ENCODE measurements around the gene TIRAP.

TIRAP gene

DNA sequence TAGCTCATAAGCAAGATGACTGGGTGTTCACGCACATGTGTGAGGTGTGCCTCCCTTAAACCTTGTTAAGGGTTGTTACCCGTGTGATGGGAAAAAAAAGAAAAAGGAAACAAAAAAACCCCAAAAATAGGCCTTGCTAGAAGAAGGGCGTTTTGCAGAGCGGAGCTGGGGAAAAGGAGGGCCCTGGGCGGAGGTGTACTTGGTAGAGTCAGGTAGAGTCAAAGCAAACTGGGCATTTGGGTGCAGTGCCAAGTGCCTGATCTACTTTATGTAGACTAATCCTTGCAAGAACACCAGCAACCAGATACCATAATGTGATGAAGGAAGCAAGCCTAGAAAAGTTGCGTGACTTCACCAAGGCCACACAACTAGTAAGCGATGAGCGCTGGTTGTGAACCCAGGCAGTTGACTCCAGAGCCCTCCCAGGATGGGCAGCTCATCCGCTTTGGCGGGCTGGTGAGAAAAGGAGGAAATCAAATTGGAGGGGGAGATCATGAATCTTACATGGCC is 1.2 kb upstream of the TIRAP start:
- H3K9me3 ChIP-seq (ENCODE audit: control extremely low read depth in 1 of 5, control insufficient read depth in 4 of 5, insufficient read depth in 2 of 5, low read depth in 1 of 5, low read length in 4 of 5), result no peaks in the 10 kb centered on the region
- 94% methylated on average over 6 of the region's 10 CpGs for WGBS (ENCODE audit: insufficient coverage)
- no peaks in the 10 kb centered on the region for H3K27me3 ChIP-seq (replicated peaks in 2 of 5; ENCODE audit: control insufficient read depth in 4 of 5, insufficient read depth in 5 of 5, low read length in 4 of 5)
- CTCF ChIA-PET, result interaction anchor here (0.7 to 1.3 kb wide), 4 partner anchors 9 to 28 kb away, joined by 3 to 6 read pairs (median 4); no protein-coding TSS in a partner anchor
- peaks cover 0 to 25% (median 8%) of the 10 kb centered on the region in 4 experiments for H3K36me3 ChIP-seq (ENCODE audit: control insufficient read depth in 4 of 4, insufficient read depth in 4 of 4, low read length in 3 of 4)
- no peak overlapping the region for H3K27ac ChIP-seq (ENCODE audit: insufficient read depth in 1 of 2, low read depth in 1 of 2, low read length in 2 of 2, poor library complexity in 1 of 2, severe bottlenecking in 2 of 2)
- peaks cover 2 to 37% (median 30%) of the 10 kb centered on the region in 4 experiments for H3K4me1 ChIP-seq (ENCODE audit: control extremely low read depth in 1 of 4, control insufficient read depth in 4 of 4, insufficient read depth in 4 of 4, low read length in 3 of 4)
- POLR2A ChIA-PET, result interaction anchor here (1.2 kb wide), 1 partner anchor 13 kb away, joined by 7 read pairs; the partner anchor contains the start of genes FOXRED1 and SRPRA
- no peak for DNase-seq
- H3K4me3 ChIP-seq (ENCODE audit: control insufficient read depth in 1 of 7, extremely low read depth in 1 of 7, insufficient read depth in 4 of 7, low read depth in 2 of 7, low read length in 6 of 7), result peak overlapping the region in 6 of 7 experiments; percentile 34 to 92 (median 82)

DNA sequence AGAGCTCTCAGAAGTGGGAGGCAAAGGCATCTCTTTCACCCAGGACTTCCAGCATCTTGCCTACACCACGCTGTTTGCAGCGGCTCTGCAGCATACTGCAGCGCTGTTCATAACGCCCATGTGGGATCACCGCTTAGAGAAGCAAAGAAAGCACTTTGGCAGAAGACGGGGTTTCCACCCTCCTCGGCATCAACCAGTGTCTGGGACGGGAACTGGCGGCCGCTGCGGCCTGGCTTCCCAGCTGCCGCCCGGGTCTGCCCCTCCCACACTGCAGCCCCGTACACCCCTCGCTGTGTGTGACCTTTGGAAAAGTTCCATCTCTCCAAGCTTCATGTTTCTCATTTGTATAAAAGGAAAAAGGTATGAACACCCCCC is 545 bp upstream of the TIRAP start:
- peak in 2 of 3 donors; percentile 60 to 65 for DNase-seq
- H3K4me1 ChIP-seq (ENCODE audit: control extremely low read depth in 1 of 4, control insufficient read depth in 4 of 4, insufficient read depth in 4 of 4, low read length in 3 of 4), result peaks cover 2 to 37% (median 30%) of the 10 kb centered on the region in 4 experiments
- H3K9me3 ChIP-seq (ENCODE audit: control extremely low read depth in 1 of 5, control insufficient read depth in 4 of 5, insufficient read depth in 2 of 5, low read depth in 1 of 5, low read length in 4 of 5), result no peaks in the 10 kb centered on the region
- peaks cover 0 to 19% (median 5%) of the 10 kb centered on the region in 4 experiments for H3K36me3 ChIP-seq (ENCODE audit: control insufficient read depth in 4 of 4, insufficient read depth in 4 of 4, low read length in 3 of 4)
- 1% methylated on average over 13 of the region's 15 CpGs for WGBS (ENCODE audit: insufficient coverage)
- peak overlapping the region in 1 of 2 experiments; percentile 82 for H3K27ac ChIP-seq (ENCODE audit: insufficient read depth in 1 of 2, low read depth in 1 of 2, low read length in 2 of 2, poor library complexity in 1 of 2, severe bottlenecking in 2 of 2)
- no peaks in the 10 kb centered on the region for H3K27me3 ChIP-seq (replicated peaks in 2 of 5; ENCODE audit: control insufficient read depth in 4 of 5, insufficient read depth in 5 of 5, low read length in 4 of 5)
- ChIA-PET POLR2A (interaction anchor here (1.2 to 1.7 kb wide), 2 partner anchors 14 to 20 kb away, joined by 4 to 7 read pairs; partner anchors contain the start of genes FOXRED1 and SRPRA), CTCF (interaction anchor here (1.3 kb wide), 1 partner anchor 8 kb away, joined by 4 read pairs; no protein-coding TSS in a partner anchor)
- H3K4me3 ChIP-seq (ENCODE audit: control insufficient read depth in 1 of 7, extremely low read depth in 1 of 7, insufficient read depth in 4 of 7, low read depth in 2 of 7, low read length in 6 of 7), result peak overlapping the region; percentile 71 to 92 (median 83)

DNA sequence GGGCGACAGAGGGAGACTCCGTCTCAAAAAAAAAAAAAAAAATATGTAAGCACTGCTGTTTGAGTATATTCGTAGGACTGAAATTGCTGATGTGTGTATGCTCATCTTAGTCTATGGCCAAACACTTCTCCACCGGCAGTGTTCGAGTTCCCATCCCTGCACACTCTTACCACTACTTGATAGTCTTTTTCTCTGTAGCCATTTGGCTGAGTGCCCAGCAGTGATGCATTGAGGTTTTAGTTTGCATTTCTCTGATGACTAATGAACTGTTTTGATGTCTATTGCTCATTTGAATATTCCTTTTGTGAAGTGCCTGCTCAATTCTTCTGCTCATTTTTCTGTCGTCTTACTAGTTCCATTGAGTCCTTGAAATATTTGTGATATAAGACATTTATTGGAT is 1.9 kb downstream of the TIRAP start:
- no peak overlapping the region for H3K4me3 ChIP-seq (ENCODE audit: control insufficient read depth in 1 of 7, extremely low read depth in 1 of 7, insufficient read depth in 4 of 7, low read depth in 2 of 7, low read length in 6 of 7)
- CTCF ChIA-PET, result no interaction called here
- H3K4me1 ChIP-seq (ENCODE audit: control extremely low read depth in 1 of 4, control insufficient read depth in 4 of 4, insufficient read depth in 4 of 4, low read length in 3 of 4), result peaks cover 2 to 35% (median 30%) of the 10 kb centered on the region in 4 experiments

DNA sequence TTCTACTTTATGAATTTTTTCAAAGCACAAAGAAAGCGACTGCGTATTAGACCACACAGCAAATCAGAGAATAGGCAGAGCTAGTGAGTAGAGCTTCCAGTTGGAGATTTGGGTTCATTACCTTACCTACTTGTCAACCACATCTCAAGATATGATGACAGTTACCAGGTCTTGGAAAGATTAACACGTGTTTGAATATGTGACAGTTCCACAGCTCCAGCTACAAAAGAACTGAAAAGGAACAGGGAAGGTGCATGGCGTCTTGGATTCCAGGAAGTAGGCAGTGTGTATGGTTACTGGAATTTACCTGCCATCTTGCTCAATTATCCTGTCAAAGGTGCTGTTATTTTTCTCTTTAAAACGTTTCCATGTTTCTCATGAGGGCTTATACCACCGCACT is 5.3 kb downstream of the TIRAP start:
- ChIA-PET POLR2A (no interaction called here), CTCF (no interaction called here)
- no peaks in the 10 kb centered on the region for H3K9me3 ChIP-seq (ENCODE audit: control extremely low read depth in 1 of 5, control insufficient read depth in 4 of 5, insufficient read depth in 2 of 5, low read depth in 1 of 5, low read length in 4 of 5)
- no peak overlapping the region for H3K27ac ChIP-seq (ENCODE audit: insufficient read depth in 1 of 2, low read depth in 1 of 2, low read length in 2 of 2, poor library complexity in 1 of 2, severe bottlenecking in 2 of 2)
- no CpG with 5 or more reads among the region's 6 CpGs for WGBS (ENCODE audit: insufficient coverage)
- peaks cover 6 to 41% (median 21%) of the 10 kb centered on the region in 4 experiments for H3K36me3 ChIP-seq (ENCODE audit: control insufficient read depth in 4 of 4, insufficient read depth in 4 of 4, low read length in 3 of 4)
- no peak overlapping the region for H3K4me3 ChIP-seq (ENCODE audit: control insufficient read depth in 1 of 7, extremely low read depth in 1 of 7, insufficient read depth in 4 of 7, low read depth in 2 of 7, low read length in 6 of 7)
- H3K27me3 ChIP-seq (replicated peaks in 2 of 5; ENCODE audit: control insufficient read depth in 4 of 5, insufficient read depth in 5 of 5, low read length in 4 of 5), result no peaks in the 10 kb centered on the region
- H3K4me1 ChIP-seq (ENCODE audit: control extremely low read depth in 1 of 4, control insufficient read depth in 4 of 4, insufficient read depth in 4 of 4, low read length in 3 of 4), result peaks cover 0 to 9% (median 7%) of the 10 kb centered on the region in 4 experiments
- no peak for DNase-seq

More for the DNA sequence above, 1.9 kb downstream of the TIRAP start:
- H3K27ac ChIP-seq (ENCODE audit: insufficient read depth in 1 of 2, low read depth in 1 of 2, low read length in 2 of 2, poor library complexity in 1 of 2, severe bottlenecking in 2 of 2), result no peak overlapping the region
- POLR2A ChIA-PET, result no interaction called here
- no peaks in the 10 kb centered on the region for H3K27me3 ChIP-seq (replicated peaks in 2 of 5; ENCODE audit: control insufficient read depth in 4 of 5, insufficient read depth in 5 of 5, low read length in 4 of 5)
- H3K36me3 ChIP-seq (ENCODE audit: control insufficient read depth in 4 of 4, insufficient read depth in 4 of 4, low read length in 3 of 4), result peaks cover 0 to 11% (median 1%) of the 10 kb centered on the region in 4 experiments
- no CpG with 5 or more reads among the region's 6 CpGs for WGBS (ENCODE audit: insufficient coverage)
- H3K9me3 ChIP-seq (ENCODE audit: control extremely low read depth in 1 of 5, control insufficient read depth in 4 of 5, insufficient read depth in 2 of 5, low read depth in 1 of 5, low read length in 4 of 5), result no peaks in the 10 kb centered on the region
- peak; percentile 82 to 94 (median 91) for DNase-seq

DNA sequence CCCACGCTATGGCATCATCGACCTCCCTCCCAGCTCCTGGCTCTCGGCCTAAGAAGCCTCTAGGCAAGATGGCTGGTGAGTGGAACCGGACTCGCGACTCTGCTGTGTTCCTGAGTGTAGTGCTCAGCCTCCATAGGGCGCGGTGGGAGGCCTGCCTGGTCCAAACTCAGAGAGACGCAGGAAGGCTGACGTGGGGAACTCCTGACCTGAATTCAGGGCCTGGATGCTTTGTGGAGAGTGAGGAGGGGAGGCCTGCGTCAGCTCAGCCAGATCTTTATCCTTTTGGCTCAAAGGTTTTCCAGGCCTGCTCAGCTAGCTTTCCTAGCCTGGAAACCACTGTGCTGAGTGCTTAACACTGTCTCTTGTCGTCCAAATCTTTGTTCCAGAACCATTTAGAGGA is 8.0 kb downstream of the TIRAP start:
- DNase-seq, result no peak
- ChIA-PET CTCF (interaction anchor here (1.0 to 1.7 kb wide), 2 partner anchors 9 to 10 kb away, joined by 3 to 4 read pairs; no protein-coding TSS in a partner anchor), POLR2A (no interaction called here)
- Histone ChIP-seq H3K9me3 (ENCODE audit: control extremely low read depth in 1 of 5, control insufficient read depth in 4 of 5, insufficient read depth in 2 of 5, low read depth in 1 of 5, low read length in 4 of 5) (no peaks in the 10 kb centered on the region), H3K4me1 (ENCODE audit: control extremely low read depth in 1 of 4, control insufficient read depth in 4 of 4, insufficient read depth in 4 of 4, low read length in 3 of 4) (no peaks in the 10 kb centered on the region), H3K27me3 (replicated peaks in 2 of 5; ENCODE audit: control insufficient read depth in 4 of 5, insufficient read depth in 5 of 5, low read length in 4 of 5) (no peaks in the 10 kb centered on the region), H3K36me3 (ENCODE audit: control insufficient read depth in 4 of 4, insufficient read depth in 4 of 4, low read length in 3 of 4) (peaks cover 10 to 58% (median 31%) of the 10 kb centered on the region in 4 experiments), H3K4me3 (ENCODE audit: control insufficient read depth in 1 of 7, extremely low read depth in 1 of 7, insufficient read depth in 4 of 7, low read depth in 2 of 7, low read length in 6 of 7) (no peak overlapping the region), H3K27ac (ENCODE audit: insufficient read depth in 1 of 2, low read depth in 1 of 2, low read length in 2 of 2, poor library complexity in 1 of 2, severe bottlenecking in 2 of 2) (no peak overlapping the region)
- WGBS (ENCODE audit: insufficient coverage), result 98% methylated on average over 11 of the region's 12 CpGs

DNA sequence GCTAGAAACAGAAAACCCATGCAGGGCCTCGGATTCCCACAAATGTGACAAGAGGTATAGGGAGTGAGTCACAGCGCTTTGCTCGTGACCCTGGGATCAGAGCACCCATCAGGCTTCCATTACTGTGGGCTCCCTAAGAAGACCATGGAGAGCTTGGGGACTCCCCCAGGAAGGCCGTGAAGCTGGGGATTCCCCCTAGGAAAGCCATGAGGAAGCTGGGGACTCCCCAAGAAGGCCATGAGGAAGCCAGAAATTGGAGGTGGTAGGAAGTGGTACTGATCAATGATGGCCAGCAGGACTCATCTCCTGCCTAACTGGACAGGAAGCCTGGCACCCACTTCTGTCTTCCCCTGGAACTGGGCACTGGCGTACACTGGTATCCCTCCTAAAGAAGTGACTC is 10.8 kb downstream of the TIRAP start:
- CTCF ChIA-PET, result interaction anchor here (1.2 to 1.5 kb wide), 3 partner anchors 10 to 16 kb away, joined by 3 to 4 read pairs (median 3); no protein-coding TSS in a partner anchor
- H3K27me3 ChIP-seq (replicated peaks in 2 of 5; ENCODE audit: control insufficient read depth in 4 of 5, insufficient read depth in 5 of 5, low read length in 4 of 5), result no peaks in the 10 kb centered on the region
- WGBS (ENCODE audit: insufficient coverage), result 84% methylated on average over 5 of the region's 5 CpGs
- H3K36me3 ChIP-seq (ENCODE audit: control insufficient read depth in 4 of 4, insufficient read depth in 4 of 4, low read length in 3 of 4), result peaks cover 12 to 53% (median 31%) of the 10 kb centered on the region in 4 experiments
- H3K27ac ChIP-seq (ENCODE audit: insufficient read depth in 1 of 2, low read depth in 1 of 2, low read length in 2 of 2, poor library complexity in 1 of 2, severe bottlenecking in 2 of 2), result no peak overlapping the region
- POLR2A ChIA-PET, result no interaction called here
- no peaks in the 10 kb centered on the region for H3K9me3 ChIP-seq (ENCODE audit: control extremely low read depth in 1 of 5, control insufficient read depth in 4 of 5, insufficient read depth in 2 of 5, low read depth in 1 of 5, low read length in 4 of 5)
- H3K4me3 ChIP-seq (ENCODE audit: control insufficient read depth in 1 of 7, extremely low read depth in 1 of 7, insufficient read depth in 4 of 7, low read depth in 2 of 7, low read length in 6 of 7), result no peak overlapping the region
- DNase-seq, result no peak
- H3K4me1 ChIP-seq (ENCODE audit: control extremely low read depth in 1 of 4, control insufficient read depth in 4 of 4, insufficient read depth in 4 of 4, low read length in 3 of 4), result no peaks in the 10 kb centered on the region

DNA sequence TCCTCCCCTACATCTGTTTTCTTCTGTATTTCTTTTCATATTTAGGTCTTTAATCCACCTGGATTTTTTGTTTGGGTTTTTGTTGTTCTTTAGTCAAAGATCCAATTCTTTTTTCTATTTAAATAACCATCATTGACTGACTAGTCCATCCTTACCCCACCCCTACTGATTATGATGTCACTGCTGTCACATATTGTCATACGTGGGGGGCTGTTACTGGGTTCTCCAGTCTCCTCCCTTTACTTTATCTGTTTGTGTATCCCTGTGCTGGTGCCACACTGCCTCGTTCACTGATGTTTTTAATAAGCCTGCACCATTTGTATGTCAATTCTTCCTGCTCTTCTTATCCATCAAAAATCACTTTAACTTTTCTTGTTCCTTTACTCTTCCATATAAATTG is 14.1 kb downstream of the TIRAP start:
- ChIA-PET POLR2A (no interaction called here), CTCF (no interaction called here)
- Histone ChIP-seq H3K9me3 (ENCODE audit: control extremely low read depth in 1 of 5, control insufficient read depth in 4 of 5, insufficient read depth in 2 of 5, low read depth in 1 of 5, low read length in 4 of 5) (no peaks in the 10 kb centered on the region), H3K27ac (ENCODE audit: insufficient read depth in 1 of 2, low read depth in 1 of 2, low read length in 2 of 2, poor library complexity in 1 of 2, severe bottlenecking in 2 of 2) (no peak overlapping the region), H3K4me1 (ENCODE audit: control extremely low read depth in 1 of 4, control insufficient read depth in 4 of 4, insufficient read depth in 4 of 4, low read length in 3 of 4) (no peaks in the 10 kb centered on the region), H3K36me3 (ENCODE audit: control insufficient read depth in 4 of 4, insufficient read depth in 4 of 4, low read length in 3 of 4) (peaks cover 11 to 27% (median 22%) of the 10 kb centered on the region in 4 experiments), H3K4me3 (ENCODE audit: control insufficient read depth in 1 of 7, extremely low read depth in 1 of 7, insufficient read depth in 4 of 7, low read depth in 2 of 7, low read length in 6 of 7) (no peak overlapping the region), H3K27me3 (replicated peaks in 2 of 5; ENCODE audit: control insufficient read depth in 4 of 5, insufficient read depth in 5 of 5, low read length in 4 of 5) (no peaks in the 10 kb centered on the region)
- WGBS (ENCODE audit: insufficient coverage), result 90% methylated on average over 2 of the region's 2 CpGs
- DNase-seq, result no peak

Data from common myeloid progenitor, CD34-positive (primary cell).